HG02763 (cell line): ENCODE results near the gene TRPC1.
"Not testable (repeated sequence)": the region's sequence is repeated elsewhere in the genome, so short reads cannot be mapped to it uniquely, and the experiment has no call there.

Source experiments
- ATAC-seq: cut with Tn5 transposase; IDR thresholded peaks from one replicate; pipeline ENCODE4 v1.9.1; 2021; ENCODE audit warnings: mild to moderate bottlenecking, moderate library complexity; ENCODE audit not compliant: unreplicated experiment

TRPC1 gene

DNA sequence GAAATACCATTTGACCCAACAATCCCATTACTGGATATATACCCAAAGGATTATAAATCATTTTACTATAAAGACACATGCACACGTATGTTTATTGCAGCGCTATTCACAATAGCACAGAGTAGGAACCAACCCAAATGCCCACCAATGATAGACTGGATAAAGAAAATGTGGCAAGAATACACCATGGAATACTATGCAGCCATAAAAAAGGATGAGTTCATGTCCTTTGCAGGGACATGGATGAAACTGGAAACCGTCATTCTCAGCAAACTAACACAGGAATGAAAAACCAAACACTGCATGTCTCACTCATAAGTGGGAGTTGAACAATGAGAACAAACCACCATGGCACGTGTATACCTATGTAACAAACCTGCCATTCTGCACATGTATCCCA lies 26.7 kb downstream of the TRPC1 start:
- not testable (repeated sequence) for ATAC-seq

DNA sequence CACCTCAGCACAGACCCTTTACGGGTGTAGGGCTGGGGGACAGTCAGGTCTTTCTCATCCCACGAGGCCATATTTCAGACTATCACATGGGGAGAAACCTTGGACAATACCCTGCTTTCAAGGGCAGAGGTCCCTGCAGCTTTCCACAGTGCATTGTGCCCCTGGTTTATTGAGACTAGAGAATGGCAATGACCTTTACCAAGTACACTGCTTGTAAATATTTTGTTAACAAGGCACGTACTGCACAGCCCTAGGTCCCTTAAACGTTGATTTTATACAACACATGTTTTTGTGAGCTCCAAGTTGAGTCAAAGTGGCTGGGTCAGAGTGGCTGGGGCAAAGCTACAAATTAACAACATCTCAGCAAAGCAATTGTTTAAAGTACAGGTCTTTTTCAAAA lies 28.8 kb downstream of the TRPC1 start:
- not testable (repeated sequence) for ATAC-seq

DNA sequence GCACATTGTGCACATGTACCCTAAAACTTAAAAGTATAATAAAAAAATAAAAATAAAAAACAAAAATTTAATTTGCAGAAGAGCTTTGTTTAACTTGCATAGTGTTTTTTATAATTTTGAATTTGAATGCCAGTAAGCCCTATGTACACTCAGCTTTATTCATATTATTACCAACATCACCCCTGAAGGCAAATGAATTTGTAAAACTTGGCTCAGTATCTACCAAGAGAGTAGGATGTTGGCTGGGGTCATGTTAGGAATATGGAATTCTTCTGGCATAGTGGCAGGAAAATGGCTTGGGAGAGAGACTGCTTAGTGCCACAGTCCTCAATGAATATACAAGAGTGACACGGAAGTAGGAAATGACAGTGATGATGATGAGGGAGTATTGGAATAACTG lies 30.7 kb downstream of the TRPC1 start:
- no peak for ATAC-seq

DNA sequence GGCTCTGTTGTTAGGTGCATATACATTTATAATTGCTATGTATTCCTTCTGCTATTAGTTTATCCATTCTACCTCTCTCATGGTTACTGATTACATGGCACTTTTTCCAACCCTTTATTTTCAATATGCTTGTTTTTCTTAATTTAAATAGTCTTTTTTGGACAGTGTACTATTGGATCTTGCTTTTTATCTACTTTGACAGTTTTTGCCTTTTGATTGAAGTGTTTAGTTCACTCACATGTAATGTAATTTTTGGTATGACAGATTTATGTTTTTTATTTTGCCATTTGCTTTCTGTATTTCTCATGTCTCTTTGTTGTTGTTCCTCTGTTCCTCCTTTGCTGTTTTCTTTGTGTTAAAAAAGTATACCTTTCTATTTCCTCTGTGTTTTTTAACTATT lies 44.5 kb downstream of the TRPC1 start:
- no peak for ATAC-seq

DNA sequence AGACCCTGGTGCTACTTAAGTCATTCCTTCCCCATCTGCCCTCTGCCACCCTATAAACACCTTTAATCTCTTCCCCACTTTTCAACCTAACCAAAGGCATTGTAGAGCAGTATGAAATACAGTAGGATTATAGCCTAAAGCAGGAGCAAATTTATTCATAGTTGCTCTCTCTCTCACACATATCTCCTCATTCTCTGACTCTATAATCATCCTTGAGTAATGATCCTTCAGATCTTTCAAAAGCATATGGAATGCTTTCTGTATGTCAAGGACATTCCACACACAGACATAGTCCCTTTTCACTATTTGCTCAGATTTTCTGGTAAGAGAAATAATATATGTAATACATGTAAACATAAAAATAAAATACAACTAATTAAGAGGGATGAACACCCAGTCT lies 54.1 kb downstream of the TRPC1 start:
- ATAC-seq = no peak

DNA sequence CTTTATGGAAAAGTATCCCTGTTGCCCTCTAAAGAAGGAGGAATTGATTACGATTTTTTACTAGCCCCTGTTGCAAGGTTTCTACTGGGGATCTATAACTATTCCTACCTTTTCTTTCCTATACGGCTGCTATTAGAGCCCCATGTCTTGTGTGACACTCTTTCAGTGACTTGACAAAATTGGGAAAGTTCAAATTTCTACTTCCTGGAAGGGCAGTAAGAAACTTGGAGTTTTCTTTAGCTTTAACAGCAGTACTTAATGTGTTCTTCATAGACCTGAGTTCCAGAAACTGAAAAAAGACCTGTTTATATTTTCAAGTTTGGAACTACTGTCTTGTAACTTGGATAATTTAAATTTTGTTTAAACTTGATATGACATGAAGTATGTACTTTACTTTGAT lies 54.7 kb downstream of the TRPC1 start:
- no peak for ATAC-seq

DNA sequence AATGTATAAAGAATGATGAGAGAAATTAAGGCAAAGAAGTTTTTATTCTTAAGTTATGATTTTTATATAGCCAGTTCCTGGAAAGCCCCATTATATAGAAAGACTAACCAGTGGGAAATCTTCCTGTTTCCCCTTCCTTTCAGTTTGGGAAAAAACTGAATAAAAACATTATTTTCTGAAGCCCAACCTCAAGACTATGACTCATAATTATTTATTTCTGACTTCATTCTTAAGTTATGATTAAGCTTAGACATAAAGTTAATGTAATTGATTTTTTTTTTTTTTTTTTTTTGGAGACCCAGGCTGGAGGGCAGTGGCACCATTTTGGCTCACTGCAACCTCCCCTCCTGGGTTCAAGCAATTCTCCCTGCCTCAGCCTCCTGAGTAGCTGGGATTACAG lies 55.8 kb downstream of the TRPC1 start:
- no peak for ATAC-seq

DNA sequence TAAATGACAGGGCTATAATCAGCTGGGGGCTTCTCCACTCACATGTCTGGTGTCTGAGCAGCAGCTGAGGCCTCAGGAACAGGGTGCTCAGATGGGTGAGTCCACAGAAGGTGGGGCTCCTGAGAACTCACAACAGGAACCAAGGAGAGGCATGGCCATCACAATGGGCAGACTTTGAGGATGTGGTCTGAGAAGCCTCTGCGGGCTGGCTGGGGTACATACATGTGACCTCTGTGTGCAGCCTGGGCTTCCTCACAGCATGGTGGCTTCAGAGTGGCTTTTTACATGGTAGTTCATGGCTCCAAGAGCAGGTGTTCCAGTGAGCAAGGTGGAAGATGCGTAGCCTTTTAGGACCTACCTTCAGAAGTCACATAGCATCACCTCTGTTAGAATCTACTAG lies 58.8 kb downstream of the TRPC1 start:
- no peak for ATAC-seq

DNA sequence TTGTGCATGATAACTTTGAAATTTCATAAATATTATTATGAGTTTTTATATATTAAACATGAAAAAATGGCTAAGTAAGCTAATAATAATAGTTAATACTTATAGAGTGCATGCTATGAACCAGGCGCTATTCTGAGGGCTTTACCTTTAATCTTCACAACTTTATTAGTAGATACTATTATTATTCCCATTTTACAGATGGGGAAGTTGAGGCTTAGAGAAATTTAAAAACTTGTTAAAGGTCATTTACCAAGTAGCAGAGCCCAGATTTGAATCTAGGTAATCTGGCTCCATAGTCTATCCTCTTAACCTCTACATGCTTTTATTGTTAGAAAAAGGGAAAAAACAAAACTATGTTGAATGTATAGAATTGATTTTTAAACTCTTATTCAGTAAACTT lies 60.4 kb downstream of the TRPC1 start:
- ATAC-seq = no peak

DNA sequence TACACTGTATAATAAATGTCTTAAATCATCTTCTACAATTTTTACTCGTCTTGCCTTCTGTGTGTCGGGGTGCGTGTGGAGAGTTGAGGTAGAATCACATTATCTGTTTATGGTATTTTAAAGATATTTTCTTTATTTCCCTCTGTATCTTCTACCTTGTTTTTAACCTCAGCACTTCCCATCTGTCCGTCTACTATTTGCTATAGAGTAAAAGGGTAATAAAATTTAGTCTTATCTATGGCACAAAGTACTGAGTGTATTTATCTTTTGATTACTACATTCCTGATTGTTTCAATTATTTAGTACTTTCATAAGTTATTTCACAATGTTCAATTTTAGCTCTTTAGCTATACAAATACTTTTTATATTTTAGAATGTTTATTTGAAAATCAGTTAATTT lies 62.2 kb downstream of the TRPC1 start:
- ATAC-seq = no peak

DNA sequence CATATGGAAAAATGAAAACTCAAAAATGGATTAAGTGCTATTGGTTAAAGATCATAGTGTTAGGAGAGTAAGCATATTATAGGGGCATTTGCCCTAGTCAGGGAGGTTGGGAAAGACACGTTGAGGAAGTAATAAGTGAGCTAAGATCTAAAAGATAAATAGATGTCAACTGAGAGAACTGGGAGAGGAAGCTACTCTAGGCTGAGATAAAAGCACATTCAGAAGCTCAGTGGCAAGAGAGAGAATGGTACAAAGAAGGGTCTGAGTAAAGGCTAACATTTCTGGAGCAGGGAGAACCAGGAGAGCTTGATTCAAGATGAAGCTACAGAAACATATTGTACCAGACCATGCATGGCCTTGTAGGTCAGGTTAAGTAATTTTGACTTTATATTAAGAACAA lies 63.9 kb downstream of the TRPC1 start:
- ATAC-seq = no peak

DNA sequence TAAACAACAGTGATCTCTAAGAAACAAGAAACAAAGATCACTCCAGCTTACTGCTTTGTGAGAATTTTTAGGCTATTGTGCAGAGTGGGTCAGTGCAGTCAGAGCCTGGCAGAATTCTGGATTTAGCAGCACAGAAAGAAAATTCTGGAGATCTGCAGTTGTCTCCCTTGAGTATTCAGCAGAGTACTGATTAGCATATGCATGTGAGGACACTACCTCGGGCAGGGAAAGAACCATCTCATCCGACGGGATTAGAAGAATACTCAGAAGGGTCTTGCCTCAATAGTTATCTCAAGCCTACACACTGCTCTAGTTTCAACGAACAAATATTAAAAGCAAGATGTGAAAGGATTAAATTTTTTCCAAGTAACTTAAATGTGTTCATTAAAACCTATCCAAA lies 70.7 kb downstream of the TRPC1 start:
- no peak for ATAC-seq

DNA sequence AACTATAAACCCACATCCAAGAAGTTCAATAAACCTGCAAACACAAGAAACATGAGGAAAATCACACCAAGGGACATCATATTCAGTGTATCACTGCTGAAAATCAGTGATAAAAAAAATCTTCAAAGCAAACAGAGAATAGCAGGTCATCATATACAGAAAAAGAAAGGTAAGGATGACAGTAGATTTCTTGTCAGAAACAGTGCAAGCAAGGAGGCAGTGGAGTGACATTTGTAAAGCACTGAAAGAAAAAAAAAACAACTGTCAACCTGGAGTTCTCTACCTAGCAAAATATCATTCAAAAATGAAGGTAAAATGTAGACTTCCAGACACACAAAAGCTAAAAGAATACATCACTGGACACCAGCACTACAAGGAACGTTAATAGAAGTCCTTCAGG lies 71.5 kb downstream of the TRPC1 start:
- no peak for ATAC-seq

DNA sequence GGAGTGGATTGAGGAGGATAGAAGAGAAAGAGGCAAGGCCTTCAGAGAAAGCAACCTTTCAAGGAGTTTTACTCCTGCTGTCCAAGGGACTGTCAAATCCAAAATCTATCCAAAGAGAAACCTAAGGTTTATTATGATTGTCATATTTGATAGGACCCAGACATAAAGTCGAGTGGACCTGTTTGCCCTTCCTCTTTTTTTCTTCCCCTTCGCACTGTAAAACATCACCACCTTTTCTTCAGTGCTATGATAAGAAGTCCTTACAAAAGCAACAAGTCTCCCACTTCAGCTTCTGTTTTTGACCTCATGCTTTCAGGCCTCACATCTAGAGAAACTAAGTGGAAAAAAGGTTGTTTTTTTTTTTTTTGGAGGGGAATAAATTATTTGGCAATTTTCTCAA lies 73.0 kb downstream of the TRPC1 start:
- ATAC-seq = no peak

DNA sequence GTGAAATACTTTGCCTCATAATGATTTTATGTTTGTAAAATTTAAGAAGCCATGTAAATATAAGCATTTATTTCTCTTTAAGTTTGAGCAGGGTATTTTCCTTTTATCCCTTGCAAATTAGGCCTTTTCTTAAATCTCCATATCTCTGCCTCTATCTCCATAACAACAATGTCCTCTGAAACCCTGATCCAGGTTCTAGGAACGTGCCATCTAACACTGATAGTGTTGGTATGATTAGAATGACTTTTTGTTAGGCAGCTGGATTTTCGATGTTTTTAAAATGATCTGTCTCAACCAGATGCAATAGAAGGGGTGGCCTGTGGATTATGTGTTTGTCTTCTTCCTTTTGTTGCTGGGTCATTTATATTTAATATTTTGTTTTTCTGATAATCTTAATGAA lies 77.9 kb downstream of the TRPC1 start:
- ATAC-seq = no peak

DNA sequence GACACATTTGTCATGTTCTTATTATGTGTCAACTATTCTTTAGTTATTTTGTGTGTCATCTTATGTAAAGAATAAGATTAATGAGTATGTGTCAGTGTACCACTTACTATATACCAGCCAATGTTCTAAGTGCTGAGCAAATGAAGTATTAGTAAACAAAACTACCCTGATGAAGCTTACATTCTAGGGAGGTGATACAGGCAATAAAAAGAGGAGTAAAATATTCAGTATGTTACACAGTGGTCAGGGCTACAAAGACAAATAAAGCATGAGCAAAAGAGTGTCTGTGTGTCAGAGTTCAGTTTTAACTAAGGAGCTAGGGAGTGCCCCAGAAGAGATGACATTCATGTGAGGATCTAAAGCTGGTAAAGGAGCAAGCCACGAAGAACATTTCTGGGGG lies 79.1 kb downstream of the TRPC1 start:
- ATAC-seq = no peak

DNA sequence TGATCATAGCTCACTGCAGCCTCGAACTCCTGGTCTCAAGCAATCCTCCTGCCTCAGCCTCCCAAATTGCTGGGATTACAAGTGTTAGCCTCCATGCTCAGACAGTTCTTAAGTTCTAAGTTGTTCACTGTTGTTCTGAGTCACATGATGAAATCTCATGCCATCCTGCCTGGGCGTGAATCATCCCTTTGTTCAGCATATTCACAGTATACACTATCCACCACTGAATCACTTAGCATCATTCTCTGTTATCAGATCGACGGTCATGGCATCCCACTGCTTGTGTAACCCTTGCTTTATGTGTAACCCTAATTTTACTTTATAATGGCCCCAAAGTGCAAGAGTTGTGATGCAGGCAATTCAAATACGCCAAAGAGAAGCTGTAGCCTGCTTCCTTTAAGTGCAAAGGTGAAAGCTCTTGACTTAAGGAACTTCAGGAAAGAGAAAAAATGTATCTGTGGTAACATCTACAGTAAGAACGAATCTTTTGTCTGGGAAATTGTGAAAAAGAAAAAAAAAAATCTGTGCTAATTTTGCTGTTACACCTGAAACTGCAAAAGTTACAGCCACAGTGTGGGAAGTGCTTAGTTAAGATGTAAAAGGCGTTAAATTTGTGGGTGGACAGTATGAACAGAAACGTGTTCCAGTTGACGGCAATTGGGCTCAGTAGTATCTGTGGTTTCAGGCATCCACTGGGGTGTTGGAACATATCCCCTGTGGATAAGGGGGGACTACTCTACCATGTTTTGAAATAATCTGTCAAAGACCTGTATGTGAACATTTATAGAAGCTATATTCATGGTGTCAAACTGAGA lies 84.5 kb downstream of the TRPC1 start:
- ATAC-seq = no peak

DNA sequence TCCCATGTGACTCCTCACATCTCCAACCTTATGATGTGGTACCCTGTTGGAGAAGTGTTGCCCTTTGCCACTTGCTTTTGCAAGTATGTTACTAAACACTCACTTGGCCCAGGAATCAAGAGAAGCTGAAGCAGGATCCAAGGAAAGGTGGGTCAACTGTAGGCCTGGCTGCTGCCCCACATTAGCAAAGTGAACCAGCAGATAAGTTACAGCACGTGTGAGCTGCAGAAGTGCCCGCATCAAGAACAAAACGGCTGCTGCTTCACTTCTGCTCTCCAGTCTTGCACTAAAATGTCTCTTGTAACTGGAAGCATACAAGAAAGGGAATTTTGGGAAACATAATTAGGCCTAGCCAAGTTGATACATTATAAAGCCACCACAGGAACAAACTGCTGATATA lies 85.4 kb downstream of the TRPC1 start:
- no peak for ATAC-seq

DNA sequence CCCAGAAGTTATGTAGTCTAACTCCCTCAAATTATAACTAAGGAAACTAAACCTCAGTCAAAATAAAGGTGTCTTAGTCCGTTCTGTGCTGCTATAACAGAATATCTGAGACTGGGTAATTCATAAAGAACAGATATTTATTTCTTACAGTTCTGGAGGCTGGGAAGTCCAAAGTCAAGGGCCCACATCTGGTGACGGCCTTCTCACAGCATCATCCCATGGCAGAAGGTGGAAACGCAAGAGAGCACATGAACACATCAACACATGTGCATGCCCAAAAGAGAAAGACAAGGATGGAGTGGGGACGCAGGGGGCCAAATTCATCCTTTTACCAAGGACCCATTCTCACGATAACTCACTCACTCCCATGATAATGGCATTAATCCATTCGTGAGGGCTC lies 92.0 kb downstream of the TRPC1 start:
- no peak for ATAC-seq

DNA sequence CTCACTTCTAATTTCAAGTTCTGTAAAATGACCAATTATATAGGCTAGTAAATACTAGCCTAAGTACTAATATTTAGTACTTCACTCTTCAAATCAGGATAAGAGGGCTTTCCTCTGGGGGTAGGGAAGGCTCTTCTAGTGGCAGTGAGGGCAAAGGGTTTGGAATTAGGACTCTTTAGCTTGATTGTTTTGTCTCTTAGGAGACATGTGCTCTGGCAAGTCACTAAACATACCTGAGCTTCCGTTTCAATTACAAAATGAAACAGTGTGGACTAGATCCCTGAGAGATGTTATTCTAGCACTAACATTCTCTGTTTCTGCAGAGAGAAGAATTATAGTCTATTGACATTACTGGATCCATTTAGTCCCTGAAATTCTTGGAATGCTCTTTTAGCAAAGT lies 93.5 kb downstream of the TRPC1 start:
- ATAC-seq = no peak

DNA sequence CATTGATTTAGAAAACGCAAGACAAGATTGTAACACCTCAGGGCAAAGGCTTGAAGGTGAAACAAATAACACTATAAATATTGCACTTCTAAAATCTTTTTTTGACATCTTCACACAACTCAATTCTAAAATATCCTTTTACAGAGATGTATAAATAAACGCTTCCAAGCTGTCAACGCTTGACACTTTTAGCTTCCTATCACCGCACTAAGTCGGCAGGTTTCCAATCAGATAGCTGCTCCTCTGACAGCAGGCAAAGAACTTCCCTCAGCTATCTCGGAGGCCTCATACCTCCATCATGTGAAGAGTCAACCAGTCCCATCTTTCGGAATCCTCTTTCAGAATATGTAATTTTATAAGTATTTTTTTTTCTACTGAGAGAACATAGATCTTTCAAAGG lies 94.1 kb downstream of the TRPC1 start:
- ATAC-seq = no peak

DNA sequence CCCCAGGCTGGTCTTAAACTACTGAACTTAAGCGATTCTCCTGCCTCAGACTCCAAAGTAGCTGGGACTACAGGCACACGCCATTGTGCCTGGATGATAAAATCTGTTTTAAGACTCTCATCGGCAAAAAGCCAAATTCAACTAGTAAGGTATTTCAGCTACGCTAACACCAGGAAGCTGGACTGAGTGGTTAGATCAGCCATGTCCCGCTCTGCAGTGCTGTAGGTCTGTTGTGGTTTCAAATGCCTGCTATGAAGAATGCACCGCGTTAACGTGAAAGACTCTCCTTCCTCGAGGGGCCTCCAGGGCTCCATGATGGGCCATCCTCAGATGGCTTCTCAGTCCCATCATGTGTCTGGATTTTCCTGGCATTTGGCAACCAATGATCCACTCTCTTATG lies 94.8 kb downstream of the TRPC1 start:
- no peak for ATAC-seq

DNA sequence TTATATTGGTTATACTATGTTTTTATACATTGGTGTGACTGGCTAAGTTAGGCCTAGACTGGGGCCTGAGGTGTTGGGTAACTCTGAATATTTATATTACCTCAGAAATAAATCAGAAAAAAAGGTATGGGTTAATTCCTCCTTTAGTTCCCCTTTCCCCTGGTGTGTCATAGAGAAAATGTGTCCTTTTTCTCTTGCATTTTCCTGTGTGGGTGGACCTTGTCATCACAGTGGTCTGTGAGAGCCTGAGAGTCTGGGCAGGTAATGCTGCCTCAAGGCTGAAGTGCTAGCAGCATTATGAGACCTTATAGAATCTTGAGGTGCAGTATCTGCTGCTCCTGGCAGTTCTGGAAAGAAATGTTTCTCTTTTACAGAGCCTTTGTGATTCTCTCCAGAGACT lies 95.3 kb downstream of the TRPC1 start:
- no peak for ATAC-seq
